Airway epithelial cell (primary cell): ENCODE data around the gene PROK1. TPM values are rescaled to one million over a fixed set of nuclear protein-coding genes. Genes with fewer than 3 reads are reported as not detected.

Experiments used
- total RNA-seq: library from RNA; depleted of rRNA; stranded (reverse); fragments of >200 nt; gene quantifications from 2 replicates; pipeline ENCODE4 v1.2.3, GENCODE V29; 2015

The PROK1 gene
- not detected in 2 replicates for total RNA-seq

GRCh38 chr1:110450929-110451328 is at the start of gene PROK1:
PROK1 (plus strand) TSS chr1:110451149; CDS start chr1:110451217, 68 bp downstream.

GRCh38 chr1:110407260-110408210 is 43.4 kb upstream of the PROK1 start, which contains the start of gene LAMTOR5:
LAMTOR5 (minus strand) TSS chr1:110407694; CDS start chr1:110407620, 74 bp downstream.

Other genes with a start within 250 kb of the PROK1 start
- gene KCNC4, start 240.8 kb upstream of the PROK1 start, total RNA-seq = 2.5 and 2.9 TPM in 2 replicates
- 16.4 and 20.8 TPM in 2 replicates for gene RBM15, start 111.8 kb upstream of the PROK1 start, total RNA-seq
- gene SLC16A4, start 60.1 kb upstream of the PROK1 start, total RNA-seq = 2.8 and 3.2 TPM in 2 replicates
- 130 and 145 TPM in 2 replicates for gene LAMTOR5, start 43.5 kb upstream of the PROK1 start, total RNA-seq
- not detected in 2 replicates for gene KCNA10, start 68.0 kb downstream of the PROK1 start, total RNA-seq
- gene KCNA2, start 155.2 kb downstream of the PROK1 start, total RNA-seq = not detected in 2 replicates
- gene KCNA3, start 223.8 kb downstream of the PROK1 start, total RNA-seq = not detected in 2 replicates